Stomach (tissue), 9 donors: ENCODE data around the gene HCFC1R1. TPM values are rescaled to one million over a fixed set of nuclear protein-coding genes. Genes with fewer than 3 reads are reported as not detected.

Source experiments
- DNase-seq, 2 donors: peaks; one replicate each; pipeline versions ENCODE4 v3.0.0 to v3.0.0-alpha.2; 2013 to 2019
- H3K27ac ChIP-seq, 5 donors: fragments of 200-600 bp in 4 of 5; sonication (generic) in 4 of 5; one replicate each; pipeline ENCODE4 v1.5.1; 2013 to 2019; ENCODE audit warnings: mild to moderate bottlenecking in 1 of 5, moderate library complexity in 1 of 5
- H3K27me3 ChIP-seq, 3 donors: fragments of 200-600 bp; sonication (generic); one replicate each; pipeline ENCODE4 v1.5.1; 2017 to 2019; ENCODE audit warnings: mixed run types in 1 of 3
- H3K36me3 ChIP-seq, 4 donors: fragments of 200-600 bp; sonication (generic); 1 replicate in 3 of 4; 2 replicates in 1 of 4; pipeline ENCODE4 v1.5.1; 2016 to 2019
- H3K4me1 ChIP-seq, 4 donors: fragments of 200-600 bp; sonication (generic); one replicate each; pipeline ENCODE4 v1.5.1; 2016 to 2019
- H3K4me3 ChIP-seq, 4 donors: fragments of 200-600 bp; sonication (generic) in 3 of 4; one replicate each; pipeline ENCODE4 v1.5.1; 2016 to 2019; ENCODE audit warnings: mild to moderate bottlenecking in 1 of 4
- H3K9me3 ChIP-seq, 4 donors: fragments of 200-600 bp; sonication (generic); one replicate each; pipeline ENCODE4 v1.5.1; 2016 to 2019
- EP300 ChIP-seq: sonication (generic); formaldehyde crosslinking; IDR thresholded peaks from one replicate; pipeline ENCODE4 v1.6.1; 2017; ENCODE audit warnings: antibody characterized with exemption
- POLR2A ChIP-seq, 4 donors: fragments of 450-650 bp; IDR thresholded peaks; one replicate each; pipeline ENCODE4 v1.6.1; 2016; ENCODE audit warnings: antibody characterized with exemption in 4 of 4, control low read depth in 2 of 4, mild to moderate bottlenecking in 1 of 4, moderate library complexity in 1 of 4
- POLR2AphosphoS5 ChIP-seq, 3 donors: sonication (generic); formaldehyde crosslinking; IDR thresholded peaks; one replicate each; pipeline ENCODE4 v1.6.1; 2016; ENCODE audit warnings: antibody characterized with exemption in 3 of 3
- WGBS, 5 donors: extraction: QIAGEN DNeasy Blood & Tissue Kit in 3 of 5; methylation state at CpG; one replicate each; pipeline versions ENCODE4 v1.1.5 to v1.1.7; 2013 to 2018; 5-methylcytosine and 5-hydroxymethylcytosine counted together
- intact Hi-C: fragments of 100-400 bp; cut with DNase I; formaldehyde crosslinking; loops from one replicate; pipeline ENCODE4 v1.15.1; 2023; ENCODE audit warnings: low total_unique reads
- polyA plus RNA-seq, 3 donors: library from polyadenylated mRNA; stranded (reverse); fragments of 200-250 nt; gene quantifications; one replicate each; pipeline ENCODE4 v1.2.3, GENCODE V29; 2013
- total RNA-seq, 5 donors: library from RNA; depleted of rRNA; stranded (reverse); fragments of >200 nt; gene quantifications; one replicate each; pipeline versions ENCODE4 v1.1.0 to v1.2.3, GENCODE V29; 2014 to 2016
- TF ChIP-seq, protein P1 (sequence below), 7 experiments: fragments of 450-650 bp in 4 of 7; fragments of 200-600 bp in 3 of 7; sonication (generic) in 3 of 7; IDR thresholded peaks; one replicate each; pipeline ENCODE4 v1.5.1; 2016 to 2019; ENCODE audit warnings: antibody characterized with exemption in 7 of 7, control low read depth in 2 of 7, mild to moderate bottlenecking in 1 of 7
- donor health status: healthy with polysubstance abuse.
- donor health status: Bipolar disorder and iron deficiency.
- donor health status: healthy.

HCFC1R1 gene
- total and polyA plus RNA-seq, 8 donors = 11.0 to 128 (median 60.7) TPM

DNA sequence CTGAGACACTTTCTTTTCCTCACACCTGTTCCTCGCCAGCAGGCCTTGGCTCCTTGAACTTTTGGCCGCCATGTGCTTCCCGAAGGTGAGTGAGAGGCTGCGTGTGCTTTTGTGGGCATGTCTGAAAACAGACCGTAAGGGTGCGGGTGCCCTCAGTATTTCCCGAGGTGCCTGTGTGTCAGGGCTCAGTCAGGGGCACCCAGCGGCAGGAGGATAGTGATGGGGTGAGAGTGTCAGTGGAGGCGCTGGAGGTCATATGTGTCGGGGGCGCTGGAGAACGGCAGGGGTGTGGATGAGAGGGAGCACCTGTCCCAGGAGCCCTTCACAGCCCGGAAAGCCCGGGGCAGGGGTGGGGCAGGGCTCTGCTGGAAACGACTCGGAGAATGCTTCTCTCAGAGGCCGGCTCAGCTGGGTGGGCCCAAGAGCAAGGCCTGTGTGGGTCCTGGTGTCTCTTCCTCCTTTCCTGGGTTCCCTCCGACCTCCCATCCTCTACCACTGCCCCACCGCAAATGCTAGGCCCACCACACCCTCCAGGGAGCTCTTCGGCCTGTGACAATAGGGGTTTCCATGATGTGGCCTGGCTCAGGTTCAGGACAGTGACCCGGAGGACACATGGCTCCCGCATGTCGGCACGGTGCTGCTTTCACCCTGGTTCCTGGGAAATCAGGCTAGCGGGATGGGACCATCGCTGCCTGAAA is 42.1 kb upstream of the HCFC1R1 start:
- peak overlapping the region; percentile 11 to 76 (median 73) for H3K27ac ChIP-seq
- no peak for DNase-seq
- peak overlapping the region; percentile 18 to 50 (median 39) for H3K4me3 ChIP-seq
- no peaks in the 10 kb centered on the region for H3K9me3 ChIP-seq
- peaks cover 6 to 35% (median 17%) of the 10 kb centered on the region in 4 donors for H3K4me1 ChIP-seq
- no peaks in the 10 kb centered on the region for H3K27me3 ChIP-seq
- 56 to 72% (median 69%) methylated on average over 20 to 26 of the region's 26 CpGs for WGBS, 5 donors
- intact Hi-C loops = no loop called here
- peaks cover 0 to 10% (median 2%) of the 10 kb centered on the region in 4 donors for H3K36me3 ChIP-seq
- TF ChIP-seq POLR2A (IDR thresholded peaks at IDR 0.05) (no peak), EP300 (no peak), POLR2AphosphoS5 (IDR thresholded peaks at IDR 0.05) (no peak)
- TF ChIP-seq, protein P1, sequence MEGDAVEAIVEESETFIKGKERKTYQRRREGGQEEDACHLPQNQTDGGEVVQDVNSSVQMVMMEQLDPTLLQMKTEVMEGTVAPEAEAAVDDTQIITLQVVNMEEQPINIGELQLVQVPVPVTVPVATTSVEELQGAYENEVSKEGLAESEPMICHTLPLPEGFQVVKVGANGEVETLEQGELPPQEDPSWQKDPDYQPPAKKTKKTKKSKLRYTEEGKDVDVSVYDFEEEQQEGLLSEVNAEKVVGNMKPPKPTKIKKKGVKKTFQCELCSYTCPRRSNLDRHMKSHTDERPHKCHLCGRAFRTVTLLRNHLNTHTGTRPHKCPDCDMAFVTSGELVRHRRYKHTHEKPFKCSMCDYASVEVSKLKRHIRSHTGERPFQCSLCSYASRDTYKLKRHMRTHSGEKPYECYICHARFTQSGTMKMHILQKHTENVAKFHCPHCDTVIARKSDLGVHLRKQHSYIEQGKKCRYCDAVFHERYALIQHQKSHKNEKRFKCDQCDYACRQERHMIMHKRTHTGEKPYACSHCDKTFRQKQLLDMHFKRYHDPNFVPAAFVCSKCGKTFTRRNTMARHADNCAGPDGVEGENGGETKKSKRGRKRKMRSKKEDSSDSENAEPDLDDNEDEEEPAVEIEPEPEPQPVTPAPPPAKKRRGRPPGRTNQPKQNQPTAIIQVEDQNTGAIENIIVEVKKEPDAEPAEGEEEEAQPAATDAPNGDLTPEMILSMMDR (IDR thresholded peaks at IDR 0.05) = no peak

DNA sequence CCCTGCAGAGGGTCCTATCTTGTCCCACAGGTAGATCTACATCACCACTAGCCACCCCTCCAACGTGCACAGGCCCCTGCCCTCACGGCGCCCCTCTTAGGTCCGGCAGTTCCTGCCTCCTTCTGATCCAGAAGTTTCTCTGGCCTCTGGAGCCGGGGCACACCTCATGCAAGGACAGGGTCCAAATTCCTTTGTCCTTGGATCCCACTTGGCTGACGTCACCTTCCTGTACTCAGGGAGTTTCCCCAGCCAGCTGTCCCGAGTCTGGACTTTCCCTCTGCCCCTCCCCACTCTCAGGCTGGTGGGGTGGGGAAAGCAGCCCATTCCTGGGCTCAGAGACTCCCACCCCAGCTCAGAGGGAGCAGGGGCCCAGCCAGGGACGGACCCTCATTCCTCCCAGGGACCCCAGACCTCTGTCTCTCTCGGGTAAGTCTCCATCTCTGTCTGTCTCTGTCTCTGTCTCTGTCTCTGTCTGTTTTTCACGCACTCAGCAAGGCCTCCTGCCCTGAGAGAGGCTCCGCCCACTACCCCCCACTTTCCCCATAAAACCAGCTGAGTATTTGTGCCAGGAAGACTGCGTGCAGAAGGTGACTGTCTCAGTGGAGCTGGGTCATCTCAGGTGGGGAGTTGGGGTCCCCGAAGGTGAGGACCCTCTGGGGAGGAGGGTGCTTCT is 41.5 kb upstream of the HCFC1R1 start, which contains the start of gene IL32:
Gene IL32, plus strand, starts transcription at position 572 of the 673 bp plus-strand sequence. CDS start 172 bp downstream, outside the sequence.
- H3K4me3 ChIP-seq = peak within 1 kb of the TSS; percentile 18 to 50 (median 39)
- H3K4me1 ChIP-seq = peaks cover 6 to 38% (median 17%) of the 10 kb centered on the region in 4 donors
- peaks cover 0 to 10% (median 2%) of the 10 kb centered on the region in 4 donors for H3K36me3 ChIP-seq
- no peaks in the 10 kb centered on the region for H3K27me3 ChIP-seq
- intact Hi-C loops = no loop called here
- peak; percentile 68 to 94 for DNase-seq
- H3K9me3 ChIP-seq = no peaks in the 10 kb centered on the region
- H3K27ac ChIP-seq = peak within 1 kb of the TSS; percentile 22 to 76 (median 73)
- 23 to 39% (median 37%) methylated on average over 13 of the region's 13 CpGs for WGBS, 5 donors
- TF ChIP-seq POLR2AphosphoS5 (IDR thresholded peaks at IDR 0.05) = peak in 2 of 3 donors; percentile 23
- TF ChIP-seq, protein P1 (IDR thresholded peaks at IDR 0.05) = no peak

DNA sequence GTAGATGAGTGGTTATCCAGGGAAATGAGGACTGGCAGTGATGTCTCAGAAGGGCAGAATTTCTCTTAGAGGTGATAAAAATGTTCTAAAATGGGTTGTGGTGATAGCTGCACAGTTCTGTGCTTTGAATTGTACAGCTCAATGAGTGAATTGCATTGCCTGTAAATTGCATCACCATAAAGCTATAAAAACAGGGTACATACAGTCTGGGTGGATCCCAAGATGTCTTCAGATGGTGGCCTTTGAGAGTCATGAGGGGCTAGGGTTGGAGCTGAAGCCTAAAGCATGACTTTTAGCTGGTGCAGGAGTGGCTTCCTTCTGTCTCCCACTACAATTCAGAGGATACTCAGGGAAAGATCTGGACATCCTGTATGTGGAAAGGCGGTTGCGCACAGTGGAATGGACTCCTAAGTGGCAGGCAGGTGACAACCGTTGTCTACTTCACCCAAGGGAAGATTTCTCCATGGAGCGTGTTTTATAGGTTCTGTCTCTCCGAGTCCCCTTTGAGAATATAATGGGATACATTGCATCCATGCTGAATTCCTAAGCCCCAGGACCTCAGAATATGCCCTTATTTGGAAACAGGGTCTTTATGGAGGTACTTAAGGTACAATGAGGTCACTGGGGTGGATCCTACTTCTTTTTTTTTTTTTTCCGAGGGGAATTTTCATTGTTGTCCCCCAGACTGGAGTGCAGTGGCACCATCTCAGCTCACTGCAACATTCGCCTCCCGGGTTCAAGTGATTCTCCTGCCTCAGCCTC is 40.1 kb upstream of the HCFC1R1 start:
- peaks cover 16 to 50% (median 27%) of the 10 kb centered on the region in 4 donors for H3K4me1 ChIP-seq
- H3K9me3 ChIP-seq = no peaks in the 10 kb centered on the region
- TF ChIP-seq, protein P1 (IDR thresholded peaks at IDR 0.05) = no peak
- TF ChIP-seq POLR2AphosphoS5 (IDR thresholded peaks at IDR 0.05) (no peak), POLR2A (IDR thresholded peaks at IDR 0.05) (no peak), EP300 (no peak)
- no peaks in the 10 kb centered on the region for H3K27me3 ChIP-seq
- H3K27ac ChIP-seq = peak overlapping the region in 1 of 5 donors; percentile 76
- no peak overlapping the region for H3K4me3 ChIP-seq
- peaks cover 0 to 4% (median 0%) of the 10 kb centered on the region in 4 donors for H3K36me3 ChIP-seq
- 92 to 96% (median 93%) methylated on average over 8 of the region's 8 CpGs for WGBS, 5 donors
- intact Hi-C loops = no loop called here
- DNase-seq = no peak

DNA sequence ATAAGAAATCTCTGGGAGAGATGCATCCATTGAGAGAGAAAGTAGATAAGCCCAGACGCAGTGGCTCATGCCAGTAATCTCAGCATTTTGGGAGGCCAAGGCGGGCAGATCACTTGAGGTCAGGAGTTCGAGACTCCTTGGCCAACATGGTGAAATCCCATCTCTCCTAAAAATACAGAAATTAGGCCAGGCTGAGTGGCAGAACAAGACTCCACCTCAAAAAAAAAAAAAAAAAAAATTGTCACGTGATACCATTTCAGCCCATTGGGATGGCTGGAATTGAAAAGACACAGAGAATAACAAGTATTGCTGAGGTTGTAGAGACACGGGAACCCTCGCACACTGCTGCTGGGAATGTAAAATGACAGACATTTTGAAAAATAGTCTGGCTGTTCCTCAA is 38.8 kb upstream of the HCFC1R1 start:
- Histone ChIP-seq H3K9me3 (no peaks in the 10 kb centered on the region), H3K27ac (no peak overlapping the region), H3K4me3 (no peak overlapping the region), H3K27me3 (peaks cover 0 to 8% (median 0%) of the 10 kb centered on the region in 3 donors), H3K36me3 (no peaks in the 10 kb centered on the region), H3K4me1 (peaks cover 28 to 51% (median 33%) of the 10 kb centered on the region in 4 donors)
- DNase-seq = no peak
- no peak for TF ChIP-seq POLR2AphosphoS5 (IDR thresholded peaks at IDR 0.05)
- TF ChIP-seq POLR2A (IDR thresholded peaks at IDR 0.05) = no peak
- TF ChIP-seq, protein P1 (IDR thresholded peaks at IDR 0.05) = no peak
- TF ChIP-seq EP300 = no peak
- 82 to 92% (median 90%) methylated on average over 6 of the region's 6 CpGs for WGBS, 5 donors
- intact Hi-C loops = no loop called here
